Measurements from ENCODE around the gene LCK.

Gene LCK

GRCh38 chr1:32303358-32303757, 52.3 kb downstream of the LCK start:
- TF ChIP-seq CTCF (IDR thresholded peaks at IDR 0.05; ENCODE audit: low read depth, low read length, missing control alignments): no peak
- no peak for DNase-seq (ENCODE audit: extremely low read depth, low read depth)
- H3K4me3 ChIP-seq (replicated peaks; ENCODE audit: low read depth, low read length): no peak overlapping the region

- H3K4me3 ChIP-seq (replicated peaks; ENCODE audit: low read depth, low read length): no peak overlapping the region
- TF ChIP-seq CTCF (IDR thresholded peaks at IDR 0.05; ENCODE audit: low read depth, low read length, missing control alignments): no peak
Measured at GRCh38 chr1:32303997-32304622, 53.0 kb downstream of the LCK start.

DNA sequence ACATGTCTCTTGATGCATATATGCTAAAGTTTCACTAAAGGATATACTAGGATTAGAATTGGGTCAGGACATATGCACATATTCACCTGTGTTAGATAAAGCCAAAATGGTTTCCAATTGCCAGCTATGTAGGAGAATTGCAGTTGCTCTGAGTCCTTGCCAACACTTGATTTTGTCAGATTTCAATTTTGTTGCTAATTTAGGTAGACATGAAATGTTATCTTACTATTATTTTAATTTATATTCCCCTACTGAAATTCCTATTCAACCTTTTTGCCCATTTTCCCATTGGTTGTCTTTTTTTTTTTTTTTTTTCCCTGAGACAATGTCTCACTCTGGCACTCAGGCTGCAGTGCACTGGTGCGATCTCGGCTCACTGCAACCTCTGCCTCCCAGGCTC, 54.2 kb downstream of the LCK start:
- no peak for DNase-seq (ENCODE audit: extremely low read depth, low read depth)
- TF ChIP-seq CTCF (IDR thresholded peaks at IDR 0.05; ENCODE audit: low read depth, low read length, missing control alignments): no peak
- no peak overlapping the region for H3K4me3 ChIP-seq (replicated peaks; ENCODE audit: low read depth, low read length)

More at GRCh38 chr1:32303997-32304622, 53.0 kb downstream of the LCK start:
- DNase-seq (ENCODE audit: extremely low read depth, low read depth): no peak

GRCh38 chr1:32307324-32307723, 56.3 kb downstream of the LCK start:
- no peak overlapping the region for H3K4me3 ChIP-seq (replicated peaks; ENCODE audit: low read depth, low read length)
- DNase-seq (ENCODE audit: extremely low read depth, low read depth): no peak
- TF ChIP-seq CTCF (IDR thresholded peaks at IDR 0.05; ENCODE audit: low read depth, low read length, missing control alignments): no peak

DNA sequence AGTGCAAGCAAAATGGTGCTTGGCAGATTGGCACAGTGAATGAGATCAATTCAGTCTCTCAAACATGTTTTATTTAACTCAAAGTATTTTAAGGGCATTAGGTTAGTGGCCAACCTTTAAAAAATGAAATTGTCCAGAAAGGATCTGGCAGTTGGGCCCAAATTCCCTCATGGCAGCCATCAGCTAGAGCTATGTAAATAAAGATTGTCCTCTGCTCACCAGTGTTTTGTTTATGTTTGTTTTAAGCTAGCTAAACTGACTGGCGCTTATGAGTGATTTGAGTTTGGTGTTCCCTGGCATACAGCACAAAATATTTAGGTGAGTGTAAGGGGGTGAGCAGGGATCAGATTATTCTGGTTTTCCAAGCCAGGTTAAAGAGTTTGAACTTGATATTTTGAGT, 58.9 kb downstream of the LCK start:
- TF ChIP-seq CTCF (IDR thresholded peaks at IDR 0.05; ENCODE audit: low read depth, low read length, missing control alignments): no peak
- DNase-seq (ENCODE audit: extremely low read depth, low read depth): no peak
- no peak overlapping the region for H3K4me3 ChIP-seq (replicated peaks; ENCODE audit: low read depth, low read length)

GRCh38 chr1:32311709-32312393, 60.8 kb downstream of the LCK start:
- H3K4me3 ChIP-seq (replicated peaks; ENCODE audit: low read depth, low read length): no peak overlapping the region

More at GRCh38 chr1:32311709-32312393, 60.8 kb downstream of the LCK start:
- TF ChIP-seq CTCF (IDR thresholded peaks at IDR 0.05; ENCODE audit: low read depth, low read length, missing control alignments): no peak
- DNase-seq (ENCODE audit: extremely low read depth, low read depth): no peak
